Measurements from ENCODE around the gene DDX1. TPM values are rescaled to one million over a fixed set of nuclear protein-coding genes. Genes with fewer than 3 reads are reported as not detected.

DDX1 gene
- total RNA-seq, 1 experiment from 2014 or later, result 106 TPM

- no peak for TF ChIP-seq CTCF (IDR thresholded peaks at IDR 0.05; ENCODE audit: unreplicated experiment)
- DNase-seq, result no peak
- peaks cover 6% of the 10 kb centered on the region for H3K9me3 Mint-ChIP-seq (ENCODE audit: low read depth, unreplicated experiment)
Observed at GRCh38 chr2:15640261-15640711, 48.6 kb downstream of the DDX1 start.

GRCh38 chr2:15640784-15641183, 49.1 kb downstream of the DDX1 start:
- peaks cover 18% of the 10 kb centered on the region for H3K36me3 Mint-ChIP-seq (ENCODE audit: insufficient read depth, unreplicated experiment)
- H3K9me3 Mint-ChIP-seq (ENCODE audit: low read depth, unreplicated experiment), result peaks cover 6% of the 10 kb centered on the region
- peaks cover 15% of the 10 kb centered on the region for H3K27me3 Mint-ChIP-seq (ENCODE audit: unreplicated experiment)
- no TSS peak for BruUV-seq (replicated peaks)
- H3K4me1 Mint-ChIP-seq (ENCODE audit: low read depth, unreplicated experiment), result no peaks in the 10 kb centered on the region
- TF ChIP-seq CTCF (IDR thresholded peaks at IDR 0.05; ENCODE audit: unreplicated experiment), result no peak
- intact Hi-C loops (cut with micrococcal nuclease; ENCODE audit: unreplicated experiment), result no loop called here
- DNase-seq, result no peak
- H3K27ac Mint-ChIP-seq (ENCODE audit: unreplicated experiment), result no peak overlapping the region
- no peak overlapping the region for H3K4me3 Mint-ChIP-seq (ENCODE audit: low read depth, unreplicated experiment)
- CTCF ChIA-PET, result no interaction called here

More at GRCh38 chr2:15640261-15640711, 48.6 kb downstream of the DDX1 start:
- Mint-ChIP-seq H3K4me1 (ENCODE audit: low read depth, unreplicated experiment) (no peaks in the 10 kb centered on the region), H3K27me3 (ENCODE audit: unreplicated experiment) (peaks cover 11% of the 10 kb centered on the region), H3K27ac (ENCODE audit: unreplicated experiment) (no peak overlapping the region), H3K36me3 (ENCODE audit: insufficient read depth, unreplicated experiment) (peaks cover 18% of the 10 kb centered on the region), H3K4me3 (ENCODE audit: low read depth, unreplicated experiment) (no peak overlapping the region)
- intact Hi-C loops (cut with micrococcal nuclease; ENCODE audit: unreplicated experiment), result no loop called here
- CTCF ChIA-PET, result no interaction called here
- BruUV-seq (replicated peaks), result no TSS peak

GRCh38 chr2:15641530-15641982, 49.9 kb downstream of the DDX1 start:
- CTCF ChIA-PET, result no interaction called here

GRCh38 chr2:15642011-15642814, 50.5 kb downstream of the DDX1 start:
- Mint-ChIP-seq H3K4me3 (ENCODE audit: low read depth, unreplicated experiment) (no peak overlapping the region), H3K27me3 (ENCODE audit: unreplicated experiment) (peaks cover 15% of the 10 kb centered on the region), H3K36me3 (ENCODE audit: insufficient read depth, unreplicated experiment) (peaks cover 18% of the 10 kb centered on the region), H3K9me3 (ENCODE audit: low read depth, unreplicated experiment) (peaks cover 6% of the 10 kb centered on the region), H3K27ac (ENCODE audit: unreplicated experiment) (no peak overlapping the region), H3K4me1 (ENCODE audit: low read depth, unreplicated experiment) (no peaks in the 10 kb centered on the region)
- intact Hi-C loops (cut with micrococcal nuclease; ENCODE audit: unreplicated experiment), result no loop called here
- BruUV-seq (replicated peaks), result no TSS peak
- no peak for TF ChIP-seq CTCF (IDR thresholded peaks at IDR 0.05; ENCODE audit: unreplicated experiment)
- DNase-seq, result no peak
- CTCF ChIA-PET, result interaction anchor here (0.5 kb wide), 1 partner anchor 32 kb away, joined by 3 read pairs; no protein-coding TSS in a partner anchor

More at GRCh38 chr2:15641530-15641982, 49.9 kb downstream of the DDX1 start:
- peaks cover 15% of the 10 kb centered on the region for H3K27me3 Mint-ChIP-seq (ENCODE audit: unreplicated experiment)
- intact Hi-C loops (cut with micrococcal nuclease; ENCODE audit: unreplicated experiment), result no loop called here
- no peak for TF ChIP-seq CTCF (IDR thresholded peaks at IDR 0.05; ENCODE audit: unreplicated experiment)
- DNase-seq, result no peak
- H3K27ac Mint-ChIP-seq (ENCODE audit: unreplicated experiment), result no peak overlapping the region
- no peaks in the 10 kb centered on the region for H3K4me1 Mint-ChIP-seq (ENCODE audit: low read depth, unreplicated experiment)
- peaks cover 6% of the 10 kb centered on the region for H3K9me3 Mint-ChIP-seq (ENCODE audit: low read depth, unreplicated experiment)
- H3K4me3 Mint-ChIP-seq (ENCODE audit: low read depth, unreplicated experiment), result no peak overlapping the region
- peaks cover 18% of the 10 kb centered on the region for H3K36me3 Mint-ChIP-seq (ENCODE audit: insufficient read depth, unreplicated experiment)
- no TSS peak for BruUV-seq (replicated peaks)

Measured in Calu3 (cell line).